Measurements from ENCODE around the gene BTBD9. TPM values are rescaled to one million over a fixed set of nuclear protein-coding genes. Genes with fewer than 3 reads are reported as not detected.

BTBD9 gene
- total RNA-seq, 4 donors from 2014 or later: 9.2 to 16.3 (median 11.6) TPM

DNA sequence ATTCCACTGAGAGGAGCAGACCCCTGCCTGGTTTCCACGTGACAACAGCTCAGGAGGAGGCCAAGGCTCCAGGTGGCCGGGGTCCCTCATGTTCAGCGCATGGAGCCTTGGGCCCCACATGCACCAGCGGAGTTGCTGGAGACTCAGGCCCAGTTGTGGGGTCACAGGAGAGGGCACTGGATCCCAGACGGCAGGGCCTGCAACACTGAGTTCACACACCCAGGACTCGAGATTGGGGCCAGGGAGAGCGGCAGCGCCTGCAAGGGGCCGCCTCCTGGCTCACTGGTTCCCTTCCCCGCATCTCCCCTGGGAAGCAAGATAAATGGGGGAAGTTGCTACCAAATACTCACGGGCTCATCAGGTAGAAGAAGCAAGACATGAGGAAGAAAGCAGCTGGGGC is 472.1 kb downstream of the BTBD9 start:
- TF ChIP-seq POLR2A (IDR thresholded peaks at IDR 0.05): no peak
- TF ChIP-seq, protein P1, sequence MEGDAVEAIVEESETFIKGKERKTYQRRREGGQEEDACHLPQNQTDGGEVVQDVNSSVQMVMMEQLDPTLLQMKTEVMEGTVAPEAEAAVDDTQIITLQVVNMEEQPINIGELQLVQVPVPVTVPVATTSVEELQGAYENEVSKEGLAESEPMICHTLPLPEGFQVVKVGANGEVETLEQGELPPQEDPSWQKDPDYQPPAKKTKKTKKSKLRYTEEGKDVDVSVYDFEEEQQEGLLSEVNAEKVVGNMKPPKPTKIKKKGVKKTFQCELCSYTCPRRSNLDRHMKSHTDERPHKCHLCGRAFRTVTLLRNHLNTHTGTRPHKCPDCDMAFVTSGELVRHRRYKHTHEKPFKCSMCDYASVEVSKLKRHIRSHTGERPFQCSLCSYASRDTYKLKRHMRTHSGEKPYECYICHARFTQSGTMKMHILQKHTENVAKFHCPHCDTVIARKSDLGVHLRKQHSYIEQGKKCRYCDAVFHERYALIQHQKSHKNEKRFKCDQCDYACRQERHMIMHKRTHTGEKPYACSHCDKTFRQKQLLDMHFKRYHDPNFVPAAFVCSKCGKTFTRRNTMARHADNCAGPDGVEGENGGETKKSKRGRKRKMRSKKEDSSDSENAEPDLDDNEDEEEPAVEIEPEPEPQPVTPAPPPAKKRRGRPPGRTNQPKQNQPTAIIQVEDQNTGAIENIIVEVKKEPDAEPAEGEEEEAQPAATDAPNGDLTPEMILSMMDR (IDR thresholded peaks at IDR 0.05): no peak
- WGBS, 2 donors: 92% methylated on average over 9 of the region's 11 CpGs; no CpG with 5 or more reads in 1 of the 2 donors
- Histone ChIP-seq H3K4me3 (no peak overlapping the region), H3K27ac (no peak overlapping the region), H3K36me3 (no peaks in the 10 kb centered on the region), H3K9me3 (no peaks in the 10 kb centered on the region), H3K27me3 (no peaks in the 10 kb centered on the region), H3K4me1 (peaks cover 0 to 12% (median 0%) of the 10 kb centered on the region in 3 donors)
- intact Hi-C loops (cut with DNase I): no loop called here
- DNase-seq: no peak

DNA sequence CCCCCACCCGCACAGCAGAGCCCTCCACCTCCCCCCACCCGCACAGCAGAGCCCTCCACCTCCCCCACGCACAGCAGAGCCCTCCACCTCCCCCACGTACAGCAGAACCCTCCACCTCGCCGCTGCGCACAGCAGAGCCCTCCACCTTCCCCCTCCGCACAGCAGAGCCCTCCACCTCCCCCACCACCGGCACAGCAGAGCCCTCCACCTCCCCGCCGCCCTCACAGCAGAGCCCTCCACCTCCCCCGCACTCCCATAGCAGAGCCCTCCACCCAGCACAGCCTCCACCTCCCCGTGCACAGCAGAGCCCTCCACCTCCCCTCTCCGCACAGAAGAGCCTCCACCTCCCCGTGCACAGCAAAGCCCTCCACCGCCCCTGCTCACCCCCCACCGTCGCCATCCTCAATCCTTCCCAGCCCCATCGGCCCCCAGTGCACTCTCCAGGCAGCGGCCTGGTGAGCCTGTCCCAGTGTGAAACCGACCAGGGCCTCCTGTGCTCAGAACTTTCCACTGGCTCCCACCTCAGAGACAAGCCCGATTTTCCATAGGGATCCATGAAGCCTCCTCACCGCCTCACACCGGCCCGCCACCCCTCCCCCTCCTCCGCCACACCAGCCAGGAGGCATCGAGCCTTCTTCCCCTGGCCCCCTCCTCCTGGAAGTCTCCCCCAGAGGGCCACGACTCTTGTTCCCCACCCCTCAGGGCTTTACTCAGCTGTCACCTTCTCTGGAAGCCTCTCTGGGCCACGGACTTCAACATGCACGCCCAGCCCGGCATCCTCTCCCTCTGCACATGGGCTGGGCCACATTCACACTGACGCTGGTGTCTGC is 473.1 kb downstream of the BTBD9 start:
- Histone ChIP-seq H3K27me3 (no peaks in the 10 kb centered on the region), H3K4me3 (no peak overlapping the region), H3K9me3 (no peaks in the 10 kb centered on the region), H3K27ac (no peak overlapping the region), H3K4me1 (peaks cover 0 to 12% (median 0%) of the 10 kb centered on the region in 3 donors), H3K36me3 (no peaks in the 10 kb centered on the region)
- no peak for DNase-seq
- TF ChIP-seq, protein P1 (IDR thresholded peaks at IDR 0.05): no peak
- no peak for TF ChIP-seq POLR2A (IDR thresholded peaks at IDR 0.05)
- 72 to 85% methylated on average over 9 to 13 of the region's 32 CpGs for WGBS, 2 donors
- intact Hi-C loops (cut with DNase I): no loop called here

DNA sequence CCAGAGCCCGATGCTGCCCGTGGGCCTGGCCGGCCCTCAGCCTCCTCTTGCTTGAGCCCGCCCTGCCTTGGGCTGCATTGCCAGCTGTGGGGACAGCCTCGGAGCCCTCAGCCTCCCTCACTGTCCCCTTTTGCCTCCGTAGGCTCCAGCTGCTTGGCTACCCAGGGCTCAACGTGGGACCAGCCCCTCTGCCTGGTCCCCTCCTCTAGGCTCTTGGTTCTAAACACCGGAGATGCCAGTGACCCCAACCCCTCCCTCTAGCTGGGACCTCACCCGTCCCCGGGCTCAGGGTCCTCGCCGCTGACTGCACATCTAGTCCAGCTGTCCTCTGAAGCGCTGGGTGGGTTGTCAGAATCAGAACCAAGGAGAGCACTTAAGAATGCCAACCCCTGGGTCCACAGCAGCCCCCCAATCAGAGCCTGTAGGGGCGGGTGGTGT is 475.0 kb downstream of the BTBD9 start:
- TF ChIP-seq, protein P1 (IDR thresholded peaks at IDR 0.05): no peak
- TF ChIP-seq POLR2A (IDR thresholded peaks at IDR 0.05): no peak
- DNase-seq: no peak
- Histone ChIP-seq H3K27ac (no peak overlapping the region), H3K9me3 (no peaks in the 10 kb centered on the region), H3K4me3 (no peak overlapping the region), H3K36me3 (no peaks in the 10 kb centered on the region), H3K27me3 (no peaks in the 10 kb centered on the region), H3K4me1 (peaks cover 0 to under 1% (median 0%) of the 10 kb centered on the region in 3 donors)
- intact Hi-C loops (cut with DNase I): no loop called here
- WGBS, 2 donors: 85 to 94% methylated on average over 7 to 11 of the region's 14 CpGs

DNA sequence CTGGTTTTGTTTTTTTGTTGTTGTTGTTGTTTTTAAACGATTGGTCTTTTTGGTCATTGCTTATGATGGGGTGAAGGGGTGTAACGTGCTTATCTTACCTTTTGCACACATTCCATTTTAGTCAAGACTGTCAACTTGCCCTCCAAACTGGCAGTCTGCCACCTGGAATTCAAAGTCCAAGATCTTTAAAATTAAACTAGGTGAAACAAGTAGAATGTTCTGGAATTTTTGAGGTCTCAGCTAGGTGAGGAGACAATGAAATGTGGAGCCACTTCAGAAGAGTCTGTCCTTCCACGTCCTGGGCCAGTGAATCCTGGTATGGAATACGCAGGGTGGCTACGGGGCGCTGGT is 475.6 kb downstream of the BTBD9 start:
- TF ChIP-seq POLR2A (IDR thresholded peaks at IDR 0.05): no peak
- TF ChIP-seq, protein P1 (IDR thresholded peaks at IDR 0.05): no peak
- intact Hi-C loops (cut with DNase I): no loop called here
- Histone ChIP-seq H3K4me3 (no peak overlapping the region), H3K36me3 (no peaks in the 10 kb centered on the region), H3K27me3 (no peaks in the 10 kb centered on the region), H3K27ac (no peak overlapping the region), H3K9me3 (no peaks in the 10 kb centered on the region), H3K4me1 (no peaks in the 10 kb centered on the region)
- 86 to 87% methylated on average over 6 of the region's 6 CpGs for WGBS, 2 donors
- no peak for DNase-seq

DNA sequence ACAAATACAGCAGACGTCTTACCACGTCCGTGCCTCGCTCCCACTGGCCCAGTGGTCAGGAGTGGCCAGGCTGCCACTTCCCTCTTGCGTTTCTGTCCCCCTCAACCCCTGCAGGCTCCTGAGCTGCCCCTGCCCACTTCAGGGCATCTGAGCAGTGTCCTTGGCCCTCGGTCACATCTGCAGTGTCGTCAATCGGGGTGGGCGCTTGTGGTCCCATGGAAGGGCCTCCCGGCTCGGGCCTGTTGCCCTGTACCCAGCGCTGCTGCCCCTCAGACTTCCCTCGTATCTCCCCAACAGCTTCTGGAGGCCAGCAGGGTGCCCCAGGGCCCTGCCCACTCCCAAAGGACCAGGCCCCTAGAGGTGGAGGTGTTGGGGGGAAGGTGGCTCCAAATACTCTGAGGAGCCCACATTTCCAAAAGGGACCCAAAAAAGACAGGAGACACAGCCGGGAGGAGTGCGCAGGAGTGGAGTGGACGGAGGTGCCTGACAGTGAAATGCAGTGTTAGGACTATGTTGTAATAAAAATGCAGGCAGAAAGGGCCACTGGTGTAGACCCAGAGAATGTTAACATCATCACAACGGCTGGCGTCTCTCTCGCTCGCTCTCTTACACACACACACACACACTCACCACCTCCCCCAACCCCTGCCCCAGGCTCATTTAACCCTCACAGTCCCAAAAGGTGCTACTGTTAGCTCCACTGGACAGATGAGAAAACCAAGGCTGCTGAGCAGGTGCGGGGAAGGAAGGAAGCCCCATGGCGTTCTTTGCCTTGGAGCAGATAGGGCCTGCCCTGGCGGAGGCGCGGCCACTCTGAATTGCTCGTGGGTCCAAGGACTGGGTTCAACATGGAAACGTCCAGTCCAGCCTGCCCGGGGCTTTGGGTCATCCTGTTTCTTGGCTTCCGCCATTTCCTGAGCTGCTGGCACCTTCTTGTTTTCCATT is 476.3 kb downstream of the BTBD9 start:
- intact Hi-C loops (cut with DNase I): no loop called here
- no peaks in the 10 kb centered on the region for H3K36me3 ChIP-seq
- no peaks in the 10 kb centered on the region for H3K27me3 ChIP-seq
- H3K9me3 ChIP-seq: no peaks in the 10 kb centered on the region
- H3K4me3 ChIP-seq: no peak overlapping the region
- WGBS, 2 donors: 82 to 86% methylated on average over 17 to 21 of the region's 29 CpGs
- no peaks in the 10 kb centered on the region for H3K4me1 ChIP-seq
- TF ChIP-seq POLR2A (IDR thresholded peaks at IDR 0.05): no peak
- TF ChIP-seq, protein P1 (IDR thresholded peaks at IDR 0.05): no peak
- no peak for DNase-seq
- H3K27ac ChIP-seq: no peak overlapping the region
